GM04503 (cell line): Measurements from ENCODE around the gene MT2A.
"Not testable (repeated sequence)": the region's sequence is repeated elsewhere in the genome, so short reads cannot be mapped to it uniquely, and the experiment has no call there.

Source experiments
- DNase-seq: peaks from one replicate; pipeline ENCODE4 v3.0.0-alpha.2; 2012; ENCODE audit warnings: low read depth

MT2A gene

GRCh38 chr16:56621665-56622445 is 13.5 kb downstream of the MT2A start:
- not testable (repeated sequence) for DNase-seq

GRCh38 chr16:56623184-56623583 is 14.8 kb downstream of the MT2A start:
- DNase-seq: not testable (repeated sequence)

GRCh38 chr16:56623637-56624036 is 15.3 kb downstream of the MT2A start:
- no peak for DNase-seq

- DNase-seq: no peak
These were observed 17.0 kb downstream of the MT2A start, which contains the start of gene MT1E for GRCh38 chr16:56625140-56625942. TSS of gene MT1E (plus strand) at chr16:56625781. CDS start at chr16:56625852, 71 bp downstream.

GRCh38 chr16:56625943-56626654 is 17.7 kb downstream of the MT2A start:
- no peak for DNase-seq

GRCh38 chr16:56626685-56627084 is 18.3 kb downstream of the MT2A start:
- no peak for DNase-seq

- no peak for DNase-seq
These were observed 20.3 kb downstream of the MT2A start for GRCh38 chr16:56628486-56629350.

- no peak for DNase-seq
These were observed 21.1 kb downstream of the MT2A start for GRCh38 chr16:56629531-56629930.

GRCh38 chr16:56630134-56630533 is 21.8 kb downstream of the MT2A start:
- no peak for DNase-seq

- no peak for DNase-seq
These were observed 22.8 kb downstream of the MT2A start for GRCh38 chr16:56631197-56631596.

GRCh38 chr16:56631832-56632155 is 23.4 kb downstream of the MT2A start:
- DNase-seq: no peak

- DNase-seq: no peak
These were observed 23.9 kb downstream of the MT2A start, which contains the start of gene MT1M for GRCh38 chr16:56632156-56632847. TSS of gene MT1M (plus strand) at chr16:56632659. CDS start at chr16:56632732, 73 bp downstream.

- no peak for DNase-seq
These were observed 24.5 kb downstream of the MT2A start for GRCh38 chr16:56632848-56633365.

- no peak for DNase-seq
These were observed 25.2 kb downstream of the MT2A start for GRCh38 chr16:56633535-56633934.

GRCh38 chr16:56634715-56635440 is 26.5 kb downstream of the MT2A start:
- no peak for DNase-seq

- DNase-seq: no peak
These were observed 27.1 kb downstream of the MT2A start for GRCh38 chr16:56635441-56635967.

GRCh38 chr16:56636616-56637413 is 28.4 kb downstream of the MT2A start:
- DNase-seq: no peak

- DNase-seq: no peak
These were observed 29.7 kb downstream of the MT2A start, which contains the start of gene MT1A for GRCh38 chr16:56637814-56638750. TSS of gene MT1A (plus strand) at chr16:56638666. CDS start at chr16:56638739, 73 bp downstream.
